OCI-LY7 (cell line): ENCODE data around the gene SLIT3. TPM values are rescaled to one million over a fixed set of nuclear protein-coding genes. Genes with fewer than 3 reads are reported as not detected.

Source experiments
- BruUV-seq: library from RNA; stranded (reverse); fragments of 400-500 nt; replicated peaks from 2 replicates; lab custom pipeline; 2021; lab: Mats Ljungman, UMichigan
- CTCF ChIA-PET: fragments of 300-600 bp; sonication (Branson Sonifier 250); formaldehyde crosslinking; loops from one replicate; lab custom pipeline; 2022; ENCODE audit warnings: antibody characterized with exemption; ENCODE audit not compliant: unreplicated experiment; lab: Charles Lee
- POLR2A ChIA-PET: fragments of 300-600 bp; sonication (Branson Sonifier 250); formaldehyde crosslinking; loops from one replicate; lab custom pipeline; 2022; ENCODE audit warnings: antibody characterized with exemption; lab: Charles Lee
- DNase-seq: peaks from one replicate; pipeline ENCODE4 v3.0.0-alpha.2; 2015; ENCODE audit warnings: low spot score
- H2AFZ ChIP-seq: fragments of 200-600 bp; sonication (generic), shearing (Covaris generic); 2 replicates; pipeline ENCODE4 v1.6.1; 2014; ENCODE audit warnings: mild to moderate bottlenecking, antibody characterized with exemption, low read length, moderate library complexity
- H3K27ac ChIP-seq: fragments of 200-600 bp; sonication (generic); 2 replicates; pipeline ENCODE4 v1.5.1; 2014; ENCODE audit warnings: mixed run types, low read depth, mild to moderate bottlenecking, moderate library complexity, low read length, inconsistent platforms; ENCODE audit not compliant: poor library complexity, severe bottlenecking
- H3K36me3 ChIP-seq: fragments of 200-600 bp; sonication (generic); 2 replicates; pipeline ENCODE4 v1.6.1; 2014; ENCODE audit warnings: mild to moderate bottlenecking, antibody characterized with exemption, low read length, moderate library complexity, mixed read lengths; ENCODE audit not compliant: insufficient read depth
- H3K4me1 ChIP-seq: fragments of 200-600 bp; sonication (generic); 2 replicates; pipeline ENCODE4 v1.5.1; 2014; ENCODE audit warnings: mild to moderate bottlenecking, low read length; ENCODE audit not compliant: insufficient read depth, poor library complexity, severe bottlenecking
- H3K4me2 ChIP-seq: fragments of 200-600 bp; sonication (generic); 2 replicates; pipeline ENCODE4 v1.6.1; 2014; ENCODE audit warnings: mild to moderate bottlenecking, low read length
- H3K4me3 ChIP-seq: fragments of 200-600 bp; sonication (generic); 2 replicates; pipeline ENCODE4 v1.5.1; 2014; ENCODE audit warnings: mild to moderate bottlenecking, low read depth, low read length; ENCODE audit not compliant: poor library complexity, severe bottlenecking
- H3K79me2 ChIP-seq: fragments of 200-600 bp; sonication (generic); 2 replicates; pipeline ENCODE4 v1.6.1; 2016; ENCODE audit warnings: low read depth, mild to moderate bottlenecking, low read length, moderate library complexity, mixed read lengths; ENCODE audit not compliant: insufficient read depth
- H3K9me2 ChIP-seq: fragments of 200-600 bp; sonication (generic); 2 replicates; pipeline ENCODE4 v1.6.1; 2016; ENCODE audit warnings: mild to moderate bottlenecking, low read length, mixed read lengths; ENCODE audit not compliant: insufficient read depth
- H3K9me3 ChIP-seq: fragments of 200-600 bp; sonication (generic); 2 replicates; pipeline ENCODE4 v1.6.1; 2014; ENCODE audit warnings: mild to moderate bottlenecking, mixed run types, low read length, mixed read lengths
- H4K20me1 ChIP-seq: fragments of 200-600 bp; sonication (generic); 2 replicates; pipeline ENCODE4 v1.6.1; 2014; ENCODE audit warnings: mild to moderate bottlenecking, antibody characterized with exemption, low read length, moderate library complexity, mixed read lengths; ENCODE audit not compliant: insufficient read depth
- EZH2phosphoT487 ChIP-seq: fragments of 200-600 bp; sonication (generic); IDR thresholded peaks from 2 replicates; pipeline ENCODE4 v1.6.1; 2018; ENCODE audit warnings: low read depth, borderline replicate concordance, mild to moderate bottlenecking, mixed run types, antibody characterized with exemption, low read length, moderate library complexity, mixed read lengths
- intact Hi-C: fragments of 100-400 bp; cut with micrococcal nuclease; formaldehyde crosslinking; loops from one replicate; pipeline ENCODE4 v1.10.0; 2022; ENCODE audit not compliant: unreplicated experiment
- total RNA-seq, 2 experiments: library from RNA; depleted of rRNA in 1 of 2; stranded (reverse); fragments of >200 nt in 1 of 2; shearing (Covaris generic) in 1 of 2; gene quantifications; 2 replicates each; pipeline ENCODE4 v1.2.3, GENCODE V29; 2014 to 2022
- TF ChIP-seq, protein P1 (sequence below): fragments of 200-600 bp; sonication (generic); conservative IDR thresholded peaks from 2 replicates; pipeline ENCODE4 v1.5.1; 2014; ENCODE audit warnings: mild to moderate bottlenecking, antibody characterized with exemption, low read length, moderate library complexity, mixed read lengths

Gene SLIT3
- total RNA-seq, 2 experiments from 2014 or later, result not detected

DNA sequence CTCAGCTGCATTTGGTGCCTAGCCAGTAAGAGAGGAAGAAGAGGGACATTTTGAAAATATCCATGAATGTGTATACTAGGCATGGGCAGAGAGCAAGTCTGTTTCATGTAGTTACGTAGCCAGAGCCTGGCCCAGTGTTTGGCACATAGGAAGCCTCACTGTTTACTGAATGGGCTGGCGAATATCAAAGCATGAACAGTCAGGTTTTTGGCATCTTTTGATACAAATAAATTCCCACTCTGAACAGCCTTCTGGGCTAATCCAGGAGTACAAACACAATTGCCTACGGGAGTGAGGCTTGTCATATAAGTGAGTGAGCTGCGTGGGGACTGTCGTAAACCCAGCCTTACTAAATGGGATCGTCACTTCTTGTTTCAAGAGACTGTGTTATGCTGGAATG, 468.6 kb downstream of the SLIT3 start:
- Histone ChIP-seq H3K9me3 (no peaks in the 10 kb centered on the region), H3K36me3 (no peaks in the 10 kb centered on the region), H3K9me2 (no peaks in the 10 kb centered on the region), H3K79me2 (no peaks in the 10 kb centered on the region), H3K4me1 (no peaks in the 10 kb centered on the region), H4K20me1 (no peaks in the 10 kb centered on the region), H3K4me3 (no peak overlapping the region), H3K27ac (no peak overlapping the region), H3K4me2 (no peak overlapping the region), H2AFZ (no peak overlapping the region)
- BruUV-seq, result no TSS peak
- TF ChIP-seq, protein P1, sequence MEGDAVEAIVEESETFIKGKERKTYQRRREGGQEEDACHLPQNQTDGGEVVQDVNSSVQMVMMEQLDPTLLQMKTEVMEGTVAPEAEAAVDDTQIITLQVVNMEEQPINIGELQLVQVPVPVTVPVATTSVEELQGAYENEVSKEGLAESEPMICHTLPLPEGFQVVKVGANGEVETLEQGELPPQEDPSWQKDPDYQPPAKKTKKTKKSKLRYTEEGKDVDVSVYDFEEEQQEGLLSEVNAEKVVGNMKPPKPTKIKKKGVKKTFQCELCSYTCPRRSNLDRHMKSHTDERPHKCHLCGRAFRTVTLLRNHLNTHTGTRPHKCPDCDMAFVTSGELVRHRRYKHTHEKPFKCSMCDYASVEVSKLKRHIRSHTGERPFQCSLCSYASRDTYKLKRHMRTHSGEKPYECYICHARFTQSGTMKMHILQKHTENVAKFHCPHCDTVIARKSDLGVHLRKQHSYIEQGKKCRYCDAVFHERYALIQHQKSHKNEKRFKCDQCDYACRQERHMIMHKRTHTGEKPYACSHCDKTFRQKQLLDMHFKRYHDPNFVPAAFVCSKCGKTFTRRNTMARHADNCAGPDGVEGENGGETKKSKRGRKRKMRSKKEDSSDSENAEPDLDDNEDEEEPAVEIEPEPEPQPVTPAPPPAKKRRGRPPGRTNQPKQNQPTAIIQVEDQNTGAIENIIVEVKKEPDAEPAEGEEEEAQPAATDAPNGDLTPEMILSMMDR, result no peak
- no peak for TF ChIP-seq EZH2phosphoT487
- DNase-seq, result no peak
- POLR2A ChIA-PET, result no interaction called here
- intact Hi-C loops, result no loop called here
- CTCF ChIA-PET, result no interaction called here

DNA sequence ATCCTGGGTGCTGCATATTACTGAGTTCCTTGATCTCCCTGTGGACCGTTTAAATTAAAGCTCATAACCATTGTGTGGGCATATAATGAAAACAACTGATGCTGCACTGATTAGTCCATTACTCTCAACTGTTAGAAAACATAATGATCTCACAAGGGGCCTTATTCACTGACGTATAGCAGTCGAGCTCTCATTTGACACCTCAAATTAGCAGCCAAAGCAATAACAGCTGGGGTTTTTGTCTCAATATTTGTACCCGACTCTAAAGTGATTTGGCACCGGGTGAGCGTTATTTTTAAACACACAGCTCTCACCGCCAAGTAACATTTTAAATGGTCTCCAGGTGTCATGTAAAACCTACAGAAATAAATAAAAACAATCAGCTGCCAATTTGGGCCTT, 469.6 kb downstream of the SLIT3 start:
- H2AFZ ChIP-seq, result no peak overlapping the region
- ChIA-PET POLR2A (no interaction called here), CTCF (no interaction called here)
- H3K27ac ChIP-seq, result no peak overlapping the region
- H3K36me3 ChIP-seq, result no peaks in the 10 kb centered on the region
- H3K79me2 ChIP-seq, result no peaks in the 10 kb centered on the region
- intact Hi-C loops, result no loop called here
- no peaks in the 10 kb centered on the region for H3K9me3 ChIP-seq
- no peaks in the 10 kb centered on the region for H3K4me1 ChIP-seq
- no peaks in the 10 kb centered on the region for H3K9me2 ChIP-seq
- TF ChIP-seq, protein P1, result no peak
- BruUV-seq, result no TSS peak
- H3K4me3 ChIP-seq, result no peak overlapping the region
- no peaks in the 10 kb centered on the region for H4K20me1 ChIP-seq
- no peak overlapping the region for H3K4me2 ChIP-seq
- DNase-seq, result no peak

DNA sequence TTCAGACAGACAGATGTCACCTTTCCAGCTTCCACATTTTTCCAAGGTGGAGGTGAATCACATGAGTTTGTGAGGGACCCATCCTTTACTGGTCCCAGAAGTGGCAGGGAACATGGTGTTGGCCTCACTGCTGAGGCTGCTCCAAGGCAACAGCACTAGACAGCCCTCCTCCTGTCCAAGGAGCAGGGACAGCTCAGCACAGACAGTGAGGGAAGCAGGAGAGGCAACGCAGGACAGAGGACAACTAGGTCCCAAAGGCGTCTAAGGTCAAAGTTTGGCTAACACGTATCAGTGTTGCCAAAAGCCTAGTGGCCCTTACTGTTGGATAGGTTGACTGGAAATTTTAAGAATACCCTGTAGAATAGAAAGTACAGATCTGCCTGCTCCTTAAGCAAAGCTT, 470.1 kb downstream of the SLIT3 start:
- POLR2A ChIA-PET, result no interaction called here
- no TSS peak for BruUV-seq
- TF ChIP-seq EZH2phosphoT487, result no peak

More for the DNA sequence above, 470.1 kb downstream of the SLIT3 start:
- CTCF ChIA-PET, result no interaction called here
- H3K27ac ChIP-seq, result no peak overlapping the region
- H3K4me2 ChIP-seq, result no peak overlapping the region
- no peak overlapping the region for H3K4me3 ChIP-seq
- no peaks in the 10 kb centered on the region for H3K36me3 ChIP-seq
- H3K9me3 ChIP-seq, result no peaks in the 10 kb centered on the region
- no peaks in the 10 kb centered on the region for H3K4me1 ChIP-seq
- no peaks in the 10 kb centered on the region for H4K20me1 ChIP-seq
- intact Hi-C loops, result no loop called here
- DNase-seq, result no peak
- no peak overlapping the region for H2AFZ ChIP-seq
- H3K9me2 ChIP-seq, result no peaks in the 10 kb centered on the region
- H3K79me2 ChIP-seq, result no peaks in the 10 kb centered on the region
